Astrocyte (in vitro differentiated cells and primary cell): ENCODE data around the gene TRPM3. TPM values are rescaled to one million over a fixed set of nuclear protein-coding genes. Genes with fewer than 3 reads are reported as not detected.

Experiments used
- DNase-seq: peaks from one replicate; pipeline ENCODE4 v3.0.0-alpha.2; 2010; ENCODE audit warnings: low read depth
- FAIRE-seq: peaks from 2 replicates; lab custom pipeline; 2011; peaks lifted over from hg19 to GRCh38; lab: Jason Lieb, UNC
- H2AFZ ChIP-seq: 2 replicates; pipeline ENCODE4 v1.6.0; 2012; ENCODE audit warnings: low read depth, low read length, inconsistent platforms
- H3K27ac ChIP-seq: 2 replicates; pipeline ENCODE4 v1.5.1; 2011; ENCODE audit warnings: low read depth, low read length, inconsistent platforms
- H3K27me3 ChIP-seq: 2 replicates; pipeline ENCODE4 v1.6.0; 2011; ENCODE audit warnings: low read length, inconsistent platforms; ENCODE audit not compliant: insufficient read depth
- H3K36me3 ChIP-seq: 2 replicates; pipeline ENCODE4 v1.5.1; 2011; ENCODE audit warnings: low read length, inconsistent platforms; ENCODE audit not compliant: insufficient read depth
- H3K4me1 ChIP-seq: 2 replicates; pipeline ENCODE4 v1.5.1; 2011; ENCODE audit warnings: low read length, inconsistent platforms; ENCODE audit not compliant: insufficient read depth
- H3K4me2 ChIP-seq: 2 replicates; pipeline ENCODE4 v1.6.0; 2012; ENCODE audit warnings: low read length, inconsistent platforms
- H3K4me3 ChIP-seq: 2 replicates; pipeline ENCODE4 v1.5.1; 2011; ENCODE audit warnings: low read depth, mild to moderate bottlenecking, low read length, inconsistent platforms; ENCODE audit not compliant: insufficient read depth
- H3K79me2 ChIP-seq: 2 replicates; pipeline ENCODE4 v1.6.0; 2012; ENCODE audit warnings: mild to moderate bottlenecking, low read length, inconsistent platforms; ENCODE audit not compliant: insufficient read depth
- H3K9ac ChIP-seq: 2 replicates; pipeline ENCODE4 v1.6.0; 2012; ENCODE audit warnings: mild to moderate bottlenecking, low read length, inconsistent platforms
- H3K9me3 ChIP-seq: 2 replicates; pipeline ENCODE4 v1.5.1; 2012; ENCODE audit warnings: low read depth, mild to moderate bottlenecking, low read length, inconsistent platforms; ENCODE audit not compliant: insufficient read depth
- H4K20me1 ChIP-seq: 2 replicates; pipeline ENCODE4 v1.6.0; 2012; ENCODE audit warnings: low read length, inconsistent platforms; ENCODE audit not compliant: insufficient read depth
- H3K27ac Mint-ChIP-seq: one replicate; pipeline ENCODE4 v1.8.0; 2021; ENCODE audit warnings: mild to moderate bottlenecking, mixed read lengths; ENCODE audit not compliant: unreplicated experiment
- H3K27me3 Mint-ChIP-seq: one replicate; pipeline ENCODE4 v1.8.0; 2021; ENCODE audit warnings: low read depth, mixed read lengths; ENCODE audit not compliant: unreplicated experiment
- H3K36me3 Mint-ChIP-seq: one replicate; pipeline ENCODE4 v1.8.0; 2021; ENCODE audit warnings: low read depth, mixed read lengths; ENCODE audit not compliant: unreplicated experiment
- H3K4me1 Mint-ChIP-seq: one replicate; pipeline ENCODE4 v1.8.0; 2021; ENCODE audit warnings: low read depth, mixed read lengths; ENCODE audit not compliant: unreplicated experiment
- H3K4me3 Mint-ChIP-seq: one replicate; pipeline ENCODE4 v1.8.0; 2021; ENCODE audit warnings: mild to moderate bottlenecking, moderate library complexity, mixed read lengths; ENCODE audit not compliant: unreplicated experiment
- H3K9me3 Mint-ChIP-seq: one replicate; pipeline ENCODE4 v1.8.0; 2021; ENCODE audit warnings: mild to moderate bottlenecking, mixed read lengths; ENCODE audit not compliant: unreplicated experiment
- CTCF ChIP-seq: IDR thresholded peaks from 2 replicates; pipeline ENCODE4 v1.5.1; 2011; ENCODE audit warnings: low read depth, mild to moderate bottlenecking, inconsistent platforms, low read length, moderate library complexity; ENCODE audit not compliant: insufficient read depth
- EZH2 ChIP-seq: IDR thresholded peaks from 2 replicates; pipeline ENCODE4 v1.6.1; 2012; ENCODE audit warnings: mild to moderate bottlenecking, low read length, inconsistent platforms; ENCODE audit not compliant: insufficient read depth
- total RNA-seq: library from RNA; stranded (reverse); gene quantifications from 2 replicates; pipeline ENCODE4 v1.2.1, GENCODE V29; 2021

The TRPM3 gene
- total RNA-seq, 1 donor from 2014 or later, result 0.14 TPM

GRCh38 chr9:70949239-70949638 lies 172.2 kb downstream of the TRPM3 start:
- no peaks in the 10 kb centered on the region for H3K27me3 Mint-ChIP-seq
- no peak overlapping the region for H3K4me3 Mint-ChIP-seq

GRCh38 chr9:70948744-70949143 lies 172.7 kb downstream of the TRPM3 start:
- H3K4me3 ChIP-seq, result no peak overlapping the region
- H4K20me1 ChIP-seq, result no peaks in the 10 kb centered on the region
- H3K4me1 ChIP-seq, result peaks cover 7% of the 10 kb centered on the region
- H3K4me3 Mint-ChIP-seq, result no peak overlapping the region
- no peaks in the 10 kb centered on the region for H3K36me3 ChIP-seq
- H3K27me3 ChIP-seq, result peaks cover 2% of the 10 kb centered on the region
- H3K9me3 Mint-ChIP-seq, result peaks cover 3% of the 10 kb centered on the region
- H3K4me1 Mint-ChIP-seq, result peaks cover 17% of the 10 kb centered on the region
- no peak for TF ChIP-seq CTCF
- DNase-seq, result no peak
- H3K9me3 ChIP-seq, result no peaks in the 10 kb centered on the region
- H2AFZ ChIP-seq, result no peak overlapping the region
- H3K4me2 ChIP-seq, result no peak overlapping the region
- H3K36me3 Mint-ChIP-seq, result no peaks in the 10 kb centered on the region
- no peak overlapping the region for H3K27ac ChIP-seq
- H3K27ac Mint-ChIP-seq, result no peak overlapping the region
- FAIRE-seq, result no peak
- H3K27me3 Mint-ChIP-seq, result no peaks in the 10 kb centered on the region
- H3K9ac ChIP-seq, result no peak overlapping the region
- no peaks in the 10 kb centered on the region for H3K79me2 ChIP-seq

More at GRCh38 chr9:70949239-70949638, 172.2 kb downstream of the TRPM3 start:
- Mint-ChIP-seq H3K27ac (no peak overlapping the region), H3K4me1 (peaks cover 22% of the 10 kb centered on the region), H3K9me3 (peaks cover 3% of the 10 kb centered on the region), H3K36me3 (no peaks in the 10 kb centered on the region)
- Histone ChIP-seq H3K4me1 (peaks cover 11% of the 10 kb centered on the region), H3K27ac (no peak overlapping the region), H3K79me2 (no peaks in the 10 kb centered on the region), H3K9me3 (no peaks in the 10 kb centered on the region), H4K20me1 (no peaks in the 10 kb centered on the region), H3K4me2 (no peak overlapping the region), H3K4me3 (no peak overlapping the region), H3K27me3 (peaks cover 2% of the 10 kb centered on the region), H2AFZ (no peak overlapping the region), H3K36me3 (no peaks in the 10 kb centered on the region), H3K9ac (no peak overlapping the region)
- no peak for FAIRE-seq
- no peak for DNase-seq
- no peak for TF ChIP-seq EZH2
- no peak for TF ChIP-seq CTCF

GRCh38 chr9:70947511-70947910 lies 173.9 kb downstream of the TRPM3 start:
- Histone ChIP-seq H3K9ac (no peak overlapping the region), H3K4me3 (no peak overlapping the region), H4K20me1 (no peaks in the 10 kb centered on the region), H3K27ac (no peak overlapping the region), H3K36me3 (no peaks in the 10 kb centered on the region), H3K4me2 (no peak overlapping the region), H3K9me3 (no peaks in the 10 kb centered on the region), H3K27me3 (peaks cover 2% of the 10 kb centered on the region), H3K4me1 (no peaks in the 10 kb centered on the region), H2AFZ (no peak overlapping the region), H3K79me2 (no peaks in the 10 kb centered on the region)
- H3K9me3 Mint-ChIP-seq, result peaks cover under 1% of the 10 kb centered on the region
- DNase-seq, result no peak
- no peak for FAIRE-seq
- peaks cover 11% of the 10 kb centered on the region for H3K4me1 Mint-ChIP-seq
- no peak overlapping the region for H3K4me3 Mint-ChIP-seq
- no peaks in the 10 kb centered on the region for H3K27me3 Mint-ChIP-seq
- TF ChIP-seq CTCF (no peak), EZH2 (no peak)
- H3K36me3 Mint-ChIP-seq, result no peaks in the 10 kb centered on the region
- no peak overlapping the region for H3K27ac Mint-ChIP-seq
